GM04504 (cell line): ENCODE data around the gene MOSPD3.

Experiments
- DNase-seq: peaks from one replicate; pipeline ENCODE4 v3.0.0-alpha.2; 2012; ENCODE audit warnings: low read depth

MOSPD3 gene

DNA sequence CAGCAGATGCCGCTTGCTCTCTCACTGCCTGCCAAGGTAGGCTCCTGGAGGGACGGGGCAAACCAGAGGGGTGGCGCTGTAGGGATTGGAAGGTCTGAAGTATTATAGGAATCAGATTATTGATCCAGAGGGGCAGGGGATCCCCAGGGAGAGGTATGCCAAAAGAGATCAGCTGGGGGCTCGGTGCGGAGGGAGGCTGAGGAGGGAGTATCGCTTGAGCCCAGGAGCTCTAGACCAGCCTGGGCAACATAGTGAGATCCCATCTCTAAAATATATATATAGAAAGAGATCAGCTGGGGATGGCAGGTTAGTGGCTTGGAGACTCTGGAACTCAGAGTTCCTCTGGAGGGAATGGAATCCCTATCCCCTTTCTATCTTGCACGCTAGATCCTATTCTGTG is 17.2 kb upstream of the MOSPD3 start:
- DNase-seq = no peak

DNA sequence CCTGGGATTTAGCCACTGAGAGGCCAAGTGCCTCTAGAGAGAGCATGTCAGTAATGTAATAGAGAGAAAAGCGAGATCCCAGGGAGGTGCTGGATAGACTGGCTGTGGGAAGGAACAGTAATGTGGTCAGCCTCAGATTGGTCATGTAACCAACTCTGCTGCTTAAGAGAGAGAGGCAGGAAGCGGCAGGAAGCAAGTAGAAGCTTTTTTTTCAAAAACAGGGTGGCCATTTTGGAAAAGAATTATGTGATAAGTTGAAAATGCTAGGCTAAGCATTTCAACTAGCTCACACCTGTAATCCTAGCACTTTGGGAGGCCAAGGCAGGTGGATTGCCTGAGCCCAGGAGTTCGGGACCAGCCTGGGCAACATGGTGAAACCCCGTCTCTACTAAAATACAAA is 13.9 kb upstream of the MOSPD3 start:
- DNase-seq = no peak

DNA sequence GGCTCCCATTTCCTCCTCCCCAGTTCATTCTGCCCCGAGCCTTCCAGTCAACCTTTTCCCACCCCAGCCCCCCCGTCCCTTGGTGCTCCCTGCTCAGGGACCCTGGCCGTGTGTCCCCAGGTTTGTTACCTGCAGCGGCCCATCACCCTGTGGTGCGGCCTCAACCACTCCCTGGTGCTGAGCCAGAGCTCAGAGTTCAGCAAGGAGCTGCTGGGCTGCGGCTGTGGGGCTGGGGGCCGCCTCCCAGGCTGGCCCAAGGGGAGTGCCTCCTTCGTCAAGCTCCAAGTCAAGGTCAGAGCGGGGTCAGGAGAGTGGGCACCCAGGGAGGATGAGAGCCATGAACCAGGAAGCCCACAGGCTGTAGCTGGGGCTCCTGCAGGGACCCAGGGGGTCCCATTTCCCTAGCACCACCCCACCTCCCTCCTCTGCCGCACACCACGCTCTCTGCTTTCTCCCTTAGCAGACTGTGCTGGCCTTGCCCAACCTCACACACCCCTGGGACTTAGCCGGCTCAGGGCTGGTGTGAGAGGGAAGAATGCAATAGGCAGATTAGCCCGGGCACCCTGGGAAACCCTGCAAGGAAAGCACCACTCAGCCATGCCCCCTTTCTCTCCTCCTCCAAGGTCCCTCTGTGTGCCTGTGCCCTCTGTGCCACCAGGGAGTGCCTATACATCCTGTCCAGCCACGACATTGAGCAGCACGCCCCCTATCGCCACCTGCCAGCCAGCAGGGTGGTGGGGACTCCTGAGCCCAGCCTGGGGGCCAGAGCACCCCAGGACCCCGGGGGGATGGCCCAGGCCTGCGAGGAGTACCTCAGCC is 12.2 kb upstream of the MOSPD3 start:
- no peak for DNase-seq

DNA sequence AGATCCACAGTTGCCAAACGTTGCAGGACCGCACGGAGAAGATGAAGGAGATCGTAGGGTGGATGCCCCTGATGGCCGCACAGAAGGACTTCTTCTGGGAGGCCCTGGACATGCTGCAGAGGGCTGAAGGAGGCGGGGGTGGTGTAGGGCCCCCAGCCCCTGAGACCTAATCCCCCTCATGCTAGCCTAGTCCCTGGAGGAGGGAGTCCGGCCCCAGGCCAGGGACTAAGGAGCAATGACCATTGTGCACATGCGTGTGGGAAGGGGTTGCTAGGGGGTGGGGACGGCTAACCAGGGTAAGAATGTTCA is 11.7 kb upstream of the MOSPD3 start:
- DNase-seq = no peak

DNA sequence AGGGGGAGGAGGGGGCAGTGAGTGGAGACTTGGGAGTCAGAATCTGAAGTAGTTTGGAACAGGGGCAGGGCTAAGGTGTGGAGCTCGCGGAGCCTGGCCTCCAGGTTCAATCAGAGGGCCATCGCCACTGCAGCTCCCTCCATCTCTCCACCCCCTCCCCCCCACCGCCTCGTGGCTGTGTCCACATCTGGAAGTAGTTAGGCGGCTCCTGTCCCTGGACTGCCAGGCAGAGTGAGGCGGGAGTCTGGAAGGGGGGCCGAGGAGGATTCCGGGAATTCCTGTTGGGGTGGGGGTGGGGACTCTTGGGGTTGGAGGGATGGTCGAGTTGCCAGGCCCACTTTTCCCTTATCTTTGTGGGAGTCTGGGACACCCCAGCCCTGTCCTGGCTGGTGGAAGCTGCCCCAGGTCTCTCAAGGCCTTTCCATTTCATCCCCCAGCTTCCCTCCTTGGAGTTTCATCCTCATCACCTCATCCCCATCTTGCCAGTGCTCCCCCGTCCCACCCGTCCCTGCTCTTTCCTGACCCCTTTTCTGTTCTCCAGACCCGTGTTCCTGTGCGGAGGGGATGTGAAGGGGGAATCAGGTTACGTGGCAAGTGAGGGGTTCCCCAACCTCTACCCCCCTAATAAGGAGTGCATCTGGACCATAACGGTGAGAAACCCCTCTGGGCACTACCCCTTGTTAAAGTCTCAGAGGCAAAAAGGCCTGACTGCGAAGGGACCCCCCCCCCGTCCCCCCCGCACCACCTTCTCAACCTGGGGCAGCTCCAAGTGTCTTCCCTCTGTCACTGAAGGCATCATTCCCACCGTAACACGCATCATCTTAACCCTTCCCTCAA is 9.2 kb upstream of the MOSPD3 start:
- peak; percentile 84 for DNase-seq

DNA sequence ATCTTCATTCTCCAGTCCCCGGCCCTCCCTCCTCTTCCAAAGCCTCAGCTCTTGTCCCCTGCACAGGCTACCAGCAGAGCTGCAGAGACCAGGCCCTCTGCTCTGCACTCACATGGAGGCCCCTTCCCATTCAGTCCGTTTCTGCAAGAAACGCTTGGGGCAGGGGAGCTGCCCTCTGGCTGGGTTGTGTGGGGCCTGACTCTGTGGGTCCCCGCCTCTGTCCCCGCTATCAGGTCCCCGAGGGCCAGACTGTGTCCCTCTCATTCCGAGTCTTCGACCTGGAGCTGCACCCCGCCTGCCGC is 8.7 kb upstream of the MOSPD3 start:
- DNase-seq = no peak

DNA sequence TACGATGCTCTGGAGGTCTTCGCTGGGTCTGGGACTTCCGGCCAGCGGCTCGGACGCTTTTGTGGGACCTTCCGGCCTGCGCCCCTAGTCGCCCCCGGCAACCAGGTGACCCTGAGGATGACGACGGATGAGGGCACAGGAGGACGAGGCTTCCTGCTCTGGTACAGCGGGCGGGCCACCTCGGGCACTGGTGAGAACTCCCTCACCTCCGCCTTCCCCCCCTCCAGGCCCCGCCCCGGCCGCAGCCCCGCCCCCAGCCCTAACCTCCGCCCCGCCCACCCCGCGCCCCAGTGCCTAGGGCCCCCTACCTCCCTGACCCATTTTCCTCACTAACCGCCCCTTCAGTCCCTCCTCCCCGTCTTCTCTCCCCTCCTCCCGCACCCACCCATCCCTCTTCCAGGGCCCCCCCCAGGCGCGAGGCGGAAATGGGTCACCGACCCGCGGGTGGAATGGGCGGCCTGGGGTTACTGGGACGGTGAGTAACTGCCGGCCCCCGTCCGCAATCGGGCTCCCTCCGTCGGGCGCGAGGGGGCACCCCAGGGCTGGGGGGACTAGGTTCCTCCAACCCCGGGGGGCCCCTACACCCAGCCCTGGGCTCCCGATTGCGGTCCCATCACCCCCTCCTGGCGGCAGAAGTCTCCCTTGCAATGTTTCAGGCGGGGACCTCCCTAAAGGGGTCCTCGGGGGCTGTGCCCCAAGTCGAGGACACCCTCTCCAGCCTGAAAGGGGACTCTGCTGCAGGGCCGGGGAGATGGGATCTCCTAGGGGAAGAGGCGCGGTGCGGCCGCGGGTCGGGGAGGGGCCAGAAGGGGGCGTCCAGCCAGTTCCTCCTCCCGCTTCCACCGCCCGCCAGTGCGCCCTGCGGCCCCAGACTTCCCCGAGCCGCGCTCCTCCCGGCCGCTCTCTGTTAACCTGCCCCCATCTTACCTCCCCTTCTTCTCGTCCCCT is 8.0 kb upstream of the MOSPD3 start:
- DNase-seq = no peak

DNA sequence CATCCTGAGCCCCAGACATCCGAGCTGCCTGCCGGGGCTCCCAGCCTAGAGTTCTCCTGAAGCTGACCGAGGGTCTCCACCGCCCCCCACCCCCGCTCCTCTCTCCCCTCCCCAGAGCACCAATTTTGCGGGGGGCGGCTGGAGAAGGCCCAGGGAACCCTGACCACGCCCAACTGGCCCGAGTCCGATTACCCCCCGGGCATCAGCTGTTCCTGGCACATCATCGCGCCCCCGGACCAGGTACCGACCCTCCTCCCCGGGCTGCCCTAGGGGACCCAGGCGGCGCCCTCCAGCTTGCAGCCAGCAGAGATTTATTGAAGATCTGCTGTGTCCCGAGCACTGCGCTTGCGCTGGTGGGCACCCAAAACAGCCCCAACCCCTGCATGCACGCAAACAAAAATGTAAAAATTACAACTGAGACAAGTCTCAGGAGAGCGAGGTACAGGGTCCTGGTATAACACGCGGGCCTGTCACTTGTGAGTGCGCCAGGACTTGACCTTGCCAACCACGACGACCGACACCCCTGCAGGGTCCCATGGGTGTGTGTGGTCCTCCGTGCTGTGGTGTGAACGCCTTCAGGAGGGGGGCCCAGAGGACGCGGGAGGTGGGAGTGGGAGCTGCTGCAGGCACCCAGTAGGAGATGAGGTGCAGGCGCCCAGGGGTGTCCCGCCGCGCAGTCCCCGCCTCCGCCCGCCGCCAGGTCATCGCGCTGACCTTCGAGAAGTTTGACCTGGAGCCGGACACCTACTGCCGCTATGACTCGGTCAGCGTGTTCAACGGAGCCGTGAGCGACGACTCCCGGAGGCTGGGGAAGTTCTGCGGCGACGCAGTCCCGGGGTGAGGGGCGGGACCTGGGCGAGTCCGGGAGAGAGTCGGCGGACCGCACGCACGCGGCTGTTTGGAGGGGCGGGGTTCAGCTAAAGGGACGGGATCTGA is 7.1 kb upstream of the MOSPD3 start:
- DNase-seq = no peak

DNA sequence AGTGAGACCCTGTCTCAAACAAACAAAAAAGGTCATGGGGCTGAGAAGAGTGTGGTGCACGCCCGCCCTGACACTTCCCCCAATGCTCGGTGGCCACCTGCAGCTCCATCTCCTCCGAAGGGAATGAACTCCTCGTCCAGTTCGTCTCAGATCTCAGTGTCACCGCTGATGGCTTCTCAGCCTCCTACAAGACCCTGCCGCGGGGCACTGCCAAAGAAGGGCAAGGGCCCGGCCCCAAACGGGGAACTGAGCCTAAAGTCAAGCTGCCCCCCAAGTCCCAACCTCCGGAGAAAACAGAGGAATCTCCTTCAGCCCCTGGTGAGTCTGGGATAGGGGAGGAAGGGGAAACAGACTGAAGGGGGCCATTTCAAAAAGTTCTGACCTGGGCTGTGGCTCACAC is 6.0 kb upstream of the MOSPD3 start:
- DNase-seq = no peak

DNA sequence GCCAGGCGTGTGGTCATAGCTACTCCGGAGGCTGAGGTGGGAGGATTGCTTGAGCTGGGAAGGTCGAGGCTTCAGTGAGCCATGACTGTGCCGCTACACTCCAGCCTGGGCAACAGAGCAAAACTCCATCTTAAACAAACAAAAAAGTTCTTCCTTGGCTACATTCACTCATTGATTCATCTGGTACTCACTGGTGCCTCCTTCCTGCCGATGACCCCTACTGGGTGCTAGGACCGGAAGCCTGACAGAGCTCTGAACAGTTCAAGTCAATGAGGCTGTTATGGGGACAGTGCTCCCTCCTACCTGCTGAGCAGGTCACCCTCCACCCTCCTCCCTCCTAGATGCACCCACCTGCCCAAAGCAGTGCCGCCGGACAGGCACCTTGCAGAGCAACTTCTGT is 5.2 kb upstream of the MOSPD3 start:
- no peak for DNase-seq

DNA sequence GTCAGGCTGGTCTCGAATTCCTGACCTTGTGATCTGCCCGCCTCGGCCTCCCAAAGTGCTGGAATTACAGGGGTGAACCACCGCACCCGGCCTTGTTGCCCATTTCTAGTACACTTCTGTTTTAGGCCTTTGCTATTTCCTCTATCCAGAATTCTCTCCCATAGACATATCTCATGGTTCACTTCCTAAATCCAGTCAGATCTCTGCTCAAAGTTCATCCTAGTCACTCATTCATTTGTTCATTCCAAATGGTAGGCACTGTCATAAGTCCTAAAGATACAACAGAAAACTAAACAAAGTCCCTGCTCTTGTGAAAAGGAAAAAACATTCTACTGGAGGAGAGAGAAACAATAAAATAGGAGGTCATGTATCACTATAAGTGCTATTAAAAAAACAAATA is 2.4 kb upstream of the MOSPD3 start:
- DNase-seq = no peak

DNA sequence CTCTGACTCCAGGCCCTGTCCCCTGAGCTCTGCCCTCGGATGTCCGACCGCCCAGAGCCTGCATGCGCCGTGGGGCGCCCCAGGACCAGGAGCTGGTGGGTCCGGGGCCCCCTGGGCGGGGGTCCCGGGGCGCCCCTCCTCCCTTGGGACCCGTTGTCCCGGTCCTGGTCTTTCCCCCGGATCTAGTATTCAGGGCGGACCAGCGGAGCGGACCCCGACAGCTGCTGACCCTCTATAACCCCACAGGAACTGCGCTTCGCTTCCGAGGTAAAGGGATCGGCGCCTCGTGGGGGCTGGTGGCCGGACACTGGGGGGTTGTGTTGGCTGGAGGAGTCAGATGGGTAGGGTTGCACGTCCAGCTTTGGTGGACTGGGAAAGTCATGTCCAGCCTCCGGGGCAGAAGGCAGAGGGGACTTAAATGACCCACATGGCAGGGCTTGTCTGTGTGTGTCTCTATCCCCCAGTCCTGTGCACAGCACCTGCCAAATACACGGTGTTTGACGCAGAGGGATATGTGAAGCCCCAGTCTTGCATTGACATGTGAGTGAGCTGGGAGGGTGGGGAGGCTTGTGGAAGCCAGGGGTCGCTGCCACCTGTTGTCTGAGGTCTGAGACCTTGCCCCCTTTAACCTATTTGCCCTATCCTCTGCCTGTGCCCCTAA is 520 bp downstream of the MOSPD3 start:
- DNase-seq = no peak

DNA sequence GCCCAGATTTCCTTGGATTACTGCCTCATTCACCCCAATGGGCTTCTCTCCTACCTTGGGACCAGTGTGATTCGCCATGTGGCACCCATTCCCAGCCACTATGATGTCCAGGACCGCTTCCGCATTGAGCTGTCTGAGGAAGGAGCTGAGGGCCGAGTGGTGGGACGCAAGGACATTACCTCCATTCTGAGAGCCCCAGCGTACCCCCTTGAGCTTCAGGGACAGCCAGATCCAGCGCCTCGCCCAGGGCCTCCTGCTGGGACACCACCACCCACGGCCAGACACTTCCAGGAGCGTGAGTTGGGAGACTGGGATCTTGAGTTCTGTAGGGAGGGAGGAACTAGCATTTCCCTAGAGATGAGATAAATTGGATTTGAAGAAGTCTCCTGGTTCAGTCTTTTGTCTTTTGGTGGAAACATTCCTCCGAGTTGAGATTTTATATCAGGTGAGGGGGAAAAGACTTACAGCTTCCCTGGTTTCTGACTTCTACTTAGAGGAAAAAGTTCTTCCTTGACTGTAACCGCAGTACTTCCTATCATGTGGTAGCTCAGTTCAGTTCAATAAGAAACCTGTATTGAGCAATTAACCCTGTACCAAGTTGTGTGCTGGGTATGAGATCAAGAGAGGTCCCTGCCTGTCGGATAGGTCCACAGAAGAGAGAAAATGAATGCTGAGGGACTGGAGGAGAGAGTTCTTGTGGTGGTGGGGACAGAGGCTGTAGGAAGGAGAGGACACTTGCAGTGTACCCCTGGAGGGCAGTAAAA is 1.3 kb downstream of the MOSPD3 start:
- no peak for DNase-seq

DNA sequence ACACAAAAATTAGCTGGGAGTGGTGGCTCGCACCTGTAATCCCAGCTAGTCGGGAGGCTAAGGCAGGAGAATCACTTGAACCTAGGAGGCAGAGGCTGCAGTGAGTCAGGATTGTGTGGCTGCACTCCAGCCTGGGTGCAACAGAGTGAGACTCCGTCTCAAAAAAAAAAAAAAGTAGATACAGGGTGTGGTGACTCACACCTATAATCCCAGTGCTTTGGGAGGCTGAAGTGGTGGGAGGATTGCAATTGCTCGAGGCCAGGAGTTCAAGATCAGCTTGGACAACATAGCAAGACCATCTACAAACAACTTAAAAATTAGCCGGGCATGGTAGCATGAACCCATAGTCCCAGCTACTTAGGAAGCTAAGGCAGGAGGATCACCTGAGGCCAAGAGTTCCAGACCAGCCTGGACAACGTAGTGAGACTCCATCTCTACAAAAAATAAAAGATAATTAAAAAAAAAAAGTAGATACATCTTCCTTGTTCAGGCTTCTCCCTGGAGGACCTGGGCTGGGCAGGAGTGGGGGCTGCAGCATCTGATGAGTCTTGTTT is 2.0 kb downstream of the MOSPD3 start:
- no peak for DNase-seq

DNA sequence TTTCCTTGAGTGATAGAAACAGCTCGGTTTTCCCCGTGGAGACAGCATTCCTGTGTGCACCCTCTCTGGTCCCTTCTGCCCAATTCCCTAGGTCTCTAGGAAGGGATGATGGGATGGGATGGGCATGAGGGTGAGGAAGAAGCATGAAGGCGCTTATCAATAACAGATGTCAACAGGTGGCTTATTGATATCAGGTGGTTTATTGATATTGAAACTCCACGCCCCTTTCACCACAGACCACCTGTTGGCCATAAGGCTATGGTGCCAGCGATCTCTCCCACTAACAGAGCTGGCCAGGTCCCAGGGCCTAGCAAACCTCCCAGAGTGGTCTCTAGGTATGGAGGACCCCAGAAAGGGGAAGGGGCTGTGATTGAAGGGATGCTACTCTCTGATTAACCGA is 7.9 kb downstream of the MOSPD3 start:
- no peak for DNase-seq

DNA sequence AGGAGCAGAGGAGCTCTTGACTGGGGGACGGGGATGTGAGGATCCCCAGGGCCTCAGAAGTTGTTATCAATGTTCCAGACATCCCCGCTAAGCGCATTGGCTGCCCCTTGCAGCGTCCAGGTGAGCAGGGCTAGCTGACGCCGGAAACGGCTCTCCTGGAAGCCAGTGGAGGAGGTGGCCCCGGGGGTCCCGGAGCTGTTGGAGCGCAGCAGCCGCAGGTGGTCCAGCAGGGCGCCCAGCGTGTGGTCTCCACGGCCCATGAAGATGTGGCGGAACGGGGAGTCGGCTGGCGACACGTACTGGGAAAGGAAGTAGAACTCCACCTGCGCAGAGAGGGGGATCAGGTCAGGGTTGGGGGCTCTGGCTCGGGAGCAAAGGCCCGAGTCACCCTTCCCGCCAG is 8.5 kb downstream of the MOSPD3 start:
- no peak for DNase-seq

DNA sequence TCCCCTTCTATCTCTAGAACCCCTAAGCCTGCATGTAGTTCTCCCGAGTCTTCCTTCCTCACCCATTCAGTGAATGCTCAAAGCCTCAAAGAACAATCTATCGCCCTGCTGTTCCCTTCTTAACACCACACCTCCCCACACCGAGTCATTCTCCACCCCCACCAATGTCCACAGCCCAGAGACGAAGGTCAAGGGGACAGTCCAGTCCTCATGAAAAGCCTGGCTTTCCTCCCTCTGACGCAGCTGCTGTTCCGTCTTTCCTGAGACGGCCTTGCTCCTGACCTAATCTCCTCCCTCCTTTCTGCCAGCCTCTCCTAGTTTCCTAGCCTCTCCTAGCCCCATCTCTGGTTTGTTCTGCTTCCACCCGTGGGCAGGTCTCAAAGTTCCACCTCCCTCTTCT is 9.2 kb downstream of the MOSPD3 start:
- no peak for DNase-seq

DNA sequence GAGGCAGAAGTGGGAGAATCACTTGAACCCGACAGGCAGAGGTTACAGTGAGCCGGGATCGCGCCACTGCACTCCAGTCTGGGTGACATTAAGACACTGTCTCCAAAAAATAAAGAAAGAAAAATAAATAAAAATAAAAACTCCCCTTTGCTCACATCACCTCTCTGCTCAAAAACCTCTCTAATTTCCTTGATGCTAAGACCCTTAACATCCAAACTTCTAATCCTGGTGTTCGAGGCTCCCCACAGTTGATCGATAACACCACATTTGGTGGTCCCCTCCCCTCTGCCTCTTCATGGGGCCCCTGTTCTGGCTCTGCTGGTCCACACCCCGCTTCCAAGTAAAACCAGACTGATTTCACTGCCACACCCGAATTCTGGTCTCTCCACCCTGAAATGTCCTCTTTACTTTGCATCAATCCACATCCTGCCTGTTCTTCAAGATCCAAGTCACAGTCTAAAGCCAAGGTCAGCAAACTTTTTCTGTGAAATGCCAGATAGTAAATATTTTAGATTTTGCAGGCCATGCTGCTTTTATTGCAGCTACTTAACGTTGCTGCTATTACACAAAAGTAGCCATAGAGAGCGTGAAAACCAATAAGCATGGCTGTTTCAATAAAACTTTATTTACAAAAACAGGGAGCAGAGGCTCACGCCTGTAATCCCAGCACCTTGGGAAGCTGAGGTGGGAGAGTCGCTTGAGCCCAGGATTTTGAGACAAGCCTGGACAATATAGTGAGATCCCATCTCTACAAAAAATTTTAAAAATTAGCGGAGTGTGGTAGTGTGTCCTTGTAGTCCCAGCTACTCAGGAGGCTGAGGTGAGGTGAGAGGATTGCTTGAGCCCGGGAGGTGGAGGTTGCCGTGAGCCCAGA is 11.8 kb downstream of the MOSPD3 start:
- DNase-seq = no peak

DNA sequence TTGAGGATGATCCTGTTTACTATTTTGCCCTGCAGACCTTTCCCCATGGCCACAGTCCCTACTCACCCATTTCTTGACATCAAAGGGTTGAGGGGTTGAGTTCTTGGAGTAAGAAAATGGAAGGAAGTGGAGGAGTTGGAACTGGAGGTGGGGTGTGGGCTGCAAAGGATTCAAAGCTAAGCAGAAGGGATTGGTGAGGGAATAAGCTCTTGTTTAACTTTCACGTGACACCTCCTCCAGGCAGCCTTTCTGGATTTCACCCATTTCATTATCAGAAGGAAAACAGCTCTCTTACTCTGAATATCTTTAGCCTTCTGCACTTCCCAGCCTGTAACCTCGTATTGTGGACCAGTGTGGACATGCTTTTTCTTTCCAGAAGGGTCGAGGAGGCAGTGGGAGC is 13.7 kb downstream of the MOSPD3 start:
- DNase-seq = no peak
